ENCODE measurements around the gene ACSL1.
A peak's percentile ranks its signal among the peaks of the same experiment; 100 is the strongest.

The ACSL1 gene

DNA sequence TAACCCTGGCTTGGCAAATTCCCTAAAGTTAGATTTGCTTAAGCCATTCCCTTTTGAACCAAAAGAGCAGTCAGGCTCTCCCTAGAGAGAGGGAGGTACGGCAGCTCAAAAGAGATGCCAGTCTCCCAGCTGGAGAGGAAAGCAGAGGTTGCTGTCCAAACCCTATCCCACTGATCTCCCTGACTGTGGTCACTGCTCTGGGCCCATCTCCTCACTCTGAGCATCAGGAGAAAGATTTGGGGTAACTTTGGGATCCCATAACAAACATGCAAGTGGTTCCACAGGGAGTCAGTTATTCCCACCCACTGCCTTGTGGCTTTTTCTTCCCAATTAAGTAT, 17.1 kb downstream of the ACSL1 start:
- DNase-seq = no peak

DNA sequence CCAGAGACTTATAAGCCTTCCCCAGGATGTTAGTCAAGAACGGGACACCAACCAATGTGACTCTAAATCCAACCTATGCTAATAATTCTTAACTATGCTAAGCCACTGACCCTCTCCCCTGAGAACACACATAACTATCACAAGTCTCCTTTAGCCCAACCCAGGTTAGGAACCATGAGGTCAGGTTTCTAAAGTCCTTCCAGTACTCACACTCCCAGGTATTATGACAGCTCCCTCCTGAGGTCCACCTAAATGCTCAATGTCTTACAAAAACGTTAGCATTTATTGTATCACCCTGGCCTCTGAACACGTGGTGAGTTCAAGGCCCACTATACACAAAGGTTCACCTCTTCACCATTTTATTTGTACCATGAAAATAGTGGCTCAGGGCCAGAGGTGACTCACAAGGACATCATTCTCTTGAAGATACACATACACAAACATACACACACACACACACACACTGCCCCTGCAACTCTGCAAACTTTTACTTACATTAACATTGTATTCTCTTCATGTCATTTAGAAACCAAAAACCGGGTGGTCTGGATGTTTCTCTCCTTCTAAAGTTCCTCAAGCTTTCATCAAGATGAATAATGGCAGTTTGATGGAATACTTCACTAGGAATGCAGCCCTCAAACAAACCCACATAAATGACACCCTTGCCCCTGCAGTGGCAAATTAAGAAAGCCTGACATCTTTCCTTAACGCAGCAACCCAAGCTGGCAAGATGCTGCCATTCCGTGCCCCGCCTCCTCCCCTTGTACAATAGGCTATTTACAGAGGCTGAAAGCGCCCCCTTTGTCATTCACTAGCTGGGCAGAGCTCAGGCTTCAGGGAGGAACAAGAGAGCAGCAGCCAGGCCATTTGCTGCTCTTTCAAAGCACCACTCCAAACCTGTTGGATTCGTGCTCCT, 17.7 kb downstream of the ACSL1 start:
- DNase-seq = peak; percentile 75

DNA sequence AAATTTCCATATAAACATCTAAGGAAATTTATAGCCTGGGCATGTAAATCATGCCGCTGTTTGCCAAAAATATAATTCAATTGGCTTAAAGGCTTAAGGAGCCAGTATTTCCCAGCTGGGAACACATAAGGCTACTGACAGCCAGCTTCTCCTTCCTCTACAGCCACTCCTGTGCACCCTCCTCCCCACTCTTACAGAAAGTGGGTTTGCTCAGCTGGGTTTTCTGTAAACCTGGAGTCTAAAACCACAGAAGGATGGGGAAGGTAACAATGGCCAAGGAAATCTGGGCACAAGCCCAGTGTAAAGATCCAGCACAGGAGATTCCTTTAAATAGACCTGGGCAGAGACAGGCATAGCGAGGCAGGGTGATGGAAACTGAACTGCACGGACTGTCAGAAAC, 18.5 kb downstream of the ACSL1 start:
- DNase-seq = no peak

DNA sequence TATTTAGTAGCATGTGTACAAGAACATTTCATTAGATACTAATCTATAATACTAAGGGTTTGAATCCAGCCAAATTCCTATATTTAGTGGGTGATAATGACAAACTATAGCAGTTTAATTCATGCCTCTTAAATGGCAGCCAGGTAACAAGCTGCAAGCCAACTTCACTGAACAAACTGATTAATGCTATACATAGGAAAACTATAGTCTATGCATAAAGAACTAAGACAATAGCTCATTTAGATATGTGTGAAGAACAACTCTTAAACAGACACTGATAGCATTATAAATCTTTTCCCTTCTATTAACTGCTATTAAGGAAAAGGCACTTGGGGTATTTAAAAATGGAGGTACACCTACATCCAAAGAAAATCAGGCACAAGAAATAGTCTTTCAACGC, 19.1 kb downstream of the ACSL1 start:
- DNase-seq = no peak

DNA sequence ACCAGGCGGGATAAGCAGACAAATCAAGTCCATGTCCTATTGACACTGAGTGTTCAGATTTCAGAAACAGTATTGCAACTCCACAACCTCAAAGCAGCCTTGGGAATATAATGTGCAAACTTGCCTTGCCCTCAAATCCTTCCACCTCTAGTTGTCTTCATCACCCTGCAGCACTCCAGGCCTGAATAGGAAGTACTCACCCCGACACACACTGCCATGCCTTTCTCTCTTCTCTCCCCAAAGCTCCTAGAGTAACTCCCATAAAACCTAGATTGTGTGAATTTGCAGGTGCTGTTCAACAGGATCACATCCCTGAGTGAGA, 19.6 kb downstream of the ACSL1 start:
- no peak for DNase-seq

DNA sequence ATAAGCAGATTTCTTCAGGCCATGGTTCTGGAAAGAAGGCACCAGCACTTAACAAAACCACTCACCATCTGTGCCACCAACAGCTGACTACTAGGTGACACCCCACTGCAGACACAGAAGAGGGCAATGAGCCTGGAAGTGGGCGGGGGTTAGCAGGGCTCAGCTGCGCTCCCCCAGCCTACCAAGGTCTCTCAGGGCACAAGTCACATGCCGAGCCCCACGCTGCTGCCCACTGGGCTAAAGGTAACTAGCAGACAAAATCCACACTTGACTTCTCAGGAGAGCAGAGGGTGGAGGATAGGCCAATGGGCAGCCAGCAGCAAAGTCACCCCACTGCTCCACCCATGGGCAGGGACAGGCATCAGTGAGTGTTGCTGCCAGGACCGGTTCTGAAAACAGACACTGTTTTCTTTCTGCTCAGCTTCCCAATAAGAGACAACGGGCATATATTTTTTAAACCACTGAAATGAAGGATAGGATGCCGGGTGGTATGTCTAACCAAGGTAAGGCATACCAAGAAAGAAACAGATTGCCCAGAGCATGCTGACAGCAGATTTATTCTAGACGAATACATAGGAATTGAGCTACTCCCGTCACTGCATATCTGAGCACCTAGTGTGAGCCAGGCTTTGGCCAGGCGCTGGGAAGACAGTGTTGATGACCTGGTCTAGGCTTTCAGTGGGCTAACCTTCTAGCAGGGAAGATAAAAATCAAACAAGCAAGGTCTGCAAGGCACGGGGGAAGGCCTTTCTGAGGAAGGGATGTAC, 20.1 kb downstream of the ACSL1 start:
- peak; percentile 33 for DNase-seq

DNA sequence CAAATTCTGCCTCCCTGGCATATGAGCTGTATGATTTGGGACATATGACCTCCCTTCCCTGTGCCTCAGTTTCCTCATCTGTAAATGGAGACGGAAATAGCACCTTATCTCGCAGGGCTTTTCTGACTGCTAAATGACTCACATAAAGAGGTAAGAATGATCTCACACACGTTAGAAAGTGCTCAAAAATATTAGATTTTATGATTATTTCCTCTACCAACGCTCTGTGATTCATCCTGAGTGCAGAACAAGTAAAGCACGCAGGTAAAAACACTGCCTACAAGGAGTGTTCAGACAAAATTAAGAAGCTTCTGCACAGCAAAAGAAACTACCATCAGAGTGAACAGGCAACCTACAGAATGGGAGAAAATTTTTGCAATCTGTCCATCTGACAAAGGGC, 21.1 kb downstream of the ACSL1 start:
- DNase-seq = no peak

DNA sequence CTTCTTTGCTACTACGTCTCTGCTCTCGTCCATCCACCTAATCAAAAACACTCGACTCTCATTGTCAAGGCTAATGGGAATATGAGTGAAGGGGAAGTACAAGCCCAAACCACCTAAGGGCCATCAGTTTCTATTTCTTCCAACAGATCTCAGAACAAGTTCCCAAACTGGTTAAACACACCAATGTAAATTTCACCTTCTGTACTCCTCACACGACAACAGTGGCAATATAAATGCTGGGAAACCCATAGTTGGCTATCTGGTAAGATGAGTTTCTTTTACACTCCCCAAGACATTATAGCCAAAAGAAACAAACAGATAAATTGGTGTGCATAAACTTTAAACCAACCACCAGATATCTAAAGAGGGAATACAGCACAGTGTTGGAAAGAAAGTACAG, 21.9 kb downstream of the ACSL1 start:
- no peak for DNase-seq

DNA sequence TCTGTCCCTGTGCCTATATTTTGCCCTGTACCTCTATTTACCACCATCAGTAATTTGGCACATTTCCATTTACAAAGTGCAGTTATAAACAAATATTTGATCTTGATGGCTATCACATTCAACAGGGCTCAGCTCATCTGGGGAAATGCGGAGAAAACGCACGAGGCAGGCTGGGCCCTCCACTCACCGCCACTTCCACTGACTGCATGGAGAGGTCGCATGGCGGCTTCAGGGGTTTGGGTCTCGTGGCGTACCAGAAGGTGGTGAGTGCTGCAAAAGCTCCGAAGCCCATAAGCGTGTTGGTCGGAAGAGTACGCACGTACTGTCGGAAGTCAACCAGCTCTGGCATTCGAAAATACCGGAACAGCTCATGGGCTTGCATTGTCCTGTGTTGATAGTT, 22.6 kb downstream of the ACSL1 start:
- no peak for DNase-seq

DNA sequence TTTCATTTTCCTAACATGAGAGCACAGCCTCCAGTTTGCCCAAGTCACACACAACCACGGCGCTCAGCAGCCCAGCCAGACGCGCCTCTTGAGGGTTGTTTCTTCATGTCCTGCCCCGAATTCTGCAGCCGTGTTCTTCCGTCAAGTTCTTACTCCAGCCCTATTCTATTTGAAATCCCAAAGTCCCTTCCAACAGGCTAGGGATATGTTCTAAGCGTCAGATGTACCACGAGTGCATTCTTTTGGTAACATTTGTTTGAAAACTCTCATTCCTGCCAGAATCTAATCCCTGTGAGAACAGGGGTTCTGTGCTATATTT, 23.1 kb downstream of the ACSL1 start:
- DNase-seq = no peak

DNA sequence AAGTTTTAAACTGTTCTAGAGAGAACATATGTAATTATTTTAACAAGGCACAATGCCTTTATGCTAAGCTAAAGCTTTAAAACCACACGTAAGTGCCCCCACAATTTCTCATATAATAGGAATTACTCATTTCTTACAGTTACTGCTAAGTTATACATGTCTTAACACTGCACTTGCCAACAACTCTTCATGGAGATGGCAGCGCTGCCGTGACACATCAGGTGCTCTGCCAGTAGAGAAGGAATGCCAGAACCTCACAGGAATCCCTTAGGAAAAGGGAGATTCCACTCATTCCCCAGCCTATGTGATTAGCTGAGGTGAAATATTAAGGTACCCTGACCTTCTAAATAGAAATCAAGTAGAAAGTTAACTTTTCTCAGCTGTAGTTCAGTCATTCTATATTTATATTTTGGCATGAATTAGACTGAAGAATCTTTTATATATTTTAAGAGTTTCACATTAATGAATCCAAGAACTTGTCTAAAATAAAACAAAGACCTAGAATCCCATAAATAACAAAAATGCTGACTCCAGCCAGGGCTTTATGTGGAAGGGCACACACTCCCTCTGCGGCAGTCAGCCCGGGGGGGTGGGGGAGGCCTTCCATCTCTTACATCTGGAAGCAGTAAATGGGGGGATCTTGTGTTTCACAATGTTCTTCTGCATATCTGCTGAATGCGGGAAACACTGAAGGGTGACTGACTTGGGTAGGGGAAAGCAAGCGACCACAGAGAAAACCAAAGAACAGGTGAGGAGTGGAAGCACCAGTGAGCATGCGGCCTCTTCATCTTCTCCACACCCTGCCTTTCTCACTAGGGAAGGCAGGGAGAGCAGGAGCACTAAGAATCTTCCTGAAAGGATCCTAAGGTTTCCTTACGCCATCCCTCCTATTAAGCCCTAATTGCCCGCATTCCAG, 23.7 kb downstream of the ACSL1 start:
- DNase-seq = no peak

DNA sequence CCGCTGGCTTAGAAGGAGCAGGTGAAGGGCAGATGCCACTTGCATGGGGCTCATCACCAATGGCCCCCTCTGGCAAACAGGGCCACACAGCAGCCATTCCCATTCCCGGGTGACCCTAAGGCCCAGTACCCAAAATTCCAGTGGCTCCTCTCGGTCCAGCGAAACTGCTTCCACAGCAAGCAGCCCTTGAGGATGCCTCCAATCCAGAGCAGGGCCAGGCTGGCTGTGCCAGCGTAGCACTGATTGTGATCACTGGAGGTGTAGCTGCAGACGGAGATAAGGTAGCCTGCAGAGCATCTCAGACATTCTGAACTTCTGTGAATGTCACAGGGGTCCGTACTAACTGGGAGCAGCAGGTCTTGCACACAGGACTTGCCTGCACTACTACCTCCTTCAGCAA, 27.3 kb downstream of the ACSL1 start:
- DNase-seq = no peak

DNA sequence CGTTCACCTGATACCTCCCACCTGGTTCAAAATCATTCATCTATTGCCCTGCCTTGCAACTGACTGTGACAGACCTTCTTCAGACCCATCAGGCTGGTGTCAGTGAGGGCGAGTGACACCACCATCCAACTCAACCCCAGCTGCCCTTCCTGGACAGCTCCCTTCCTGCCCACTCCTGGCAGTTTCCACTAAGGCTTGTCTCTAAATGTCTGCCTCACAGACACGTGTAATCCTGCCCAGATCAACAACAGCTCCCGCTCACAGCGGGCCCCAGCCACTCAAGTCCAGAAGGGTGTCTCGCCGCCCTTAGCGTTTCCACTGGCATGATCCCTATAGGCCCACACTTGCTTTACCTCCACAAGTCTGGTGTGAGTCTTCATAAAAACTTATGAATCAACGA, 28.9 kb downstream of the ACSL1 start:
- DNase-seq = no peak

DNA sequence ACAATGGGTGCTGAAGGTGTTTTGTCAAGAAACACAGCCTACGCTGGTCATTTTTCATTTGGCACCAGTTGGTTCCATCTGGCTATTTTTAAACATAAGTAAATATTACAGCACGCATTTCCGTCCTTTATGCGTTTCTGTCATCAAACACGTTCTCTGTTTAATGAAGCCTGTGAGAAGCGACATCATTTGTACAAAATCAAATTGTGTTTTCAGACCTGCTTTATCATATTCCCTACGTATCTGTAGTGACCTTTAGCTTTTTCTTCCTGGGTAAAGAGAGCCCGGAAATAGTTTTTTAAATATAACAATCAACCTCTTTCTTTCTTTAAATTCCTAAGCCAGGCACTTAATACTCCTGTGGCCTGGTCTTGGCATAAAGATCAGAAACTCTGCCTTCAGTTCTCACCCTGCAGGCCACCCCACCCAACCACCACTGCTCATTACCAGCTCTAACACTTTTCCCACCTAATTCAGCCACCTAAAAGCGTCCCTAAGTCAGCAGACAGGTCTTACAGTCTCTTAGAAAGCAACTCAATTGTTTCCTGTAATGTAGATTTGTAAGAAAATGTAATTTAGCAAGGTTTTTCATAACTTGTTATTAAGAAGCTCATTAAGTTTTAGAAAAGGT, 30.4 kb downstream of the ACSL1 start:
- DNase-seq = no peak

DNA sequence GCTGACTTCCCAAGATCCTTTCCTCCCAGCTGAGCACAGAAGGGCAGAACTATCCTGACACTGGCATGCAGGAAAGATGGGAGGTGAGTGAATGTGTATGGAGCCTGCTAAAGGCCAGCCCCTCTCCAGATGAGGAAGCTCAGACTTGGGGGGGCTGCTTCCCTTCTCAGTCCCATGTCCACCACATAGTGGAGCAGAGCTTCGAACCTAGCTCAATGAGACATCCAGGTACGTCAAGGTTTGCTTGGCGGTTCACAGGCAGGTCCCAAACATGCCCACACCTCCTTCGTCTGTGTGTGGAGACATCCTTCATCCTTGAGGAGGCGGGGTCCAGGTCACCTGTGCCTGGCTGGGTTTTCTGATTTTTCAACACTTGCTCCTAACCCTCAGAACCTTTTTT, 31.3 kb downstream of the ACSL1 start:
- no peak for DNase-seq

DNA sequence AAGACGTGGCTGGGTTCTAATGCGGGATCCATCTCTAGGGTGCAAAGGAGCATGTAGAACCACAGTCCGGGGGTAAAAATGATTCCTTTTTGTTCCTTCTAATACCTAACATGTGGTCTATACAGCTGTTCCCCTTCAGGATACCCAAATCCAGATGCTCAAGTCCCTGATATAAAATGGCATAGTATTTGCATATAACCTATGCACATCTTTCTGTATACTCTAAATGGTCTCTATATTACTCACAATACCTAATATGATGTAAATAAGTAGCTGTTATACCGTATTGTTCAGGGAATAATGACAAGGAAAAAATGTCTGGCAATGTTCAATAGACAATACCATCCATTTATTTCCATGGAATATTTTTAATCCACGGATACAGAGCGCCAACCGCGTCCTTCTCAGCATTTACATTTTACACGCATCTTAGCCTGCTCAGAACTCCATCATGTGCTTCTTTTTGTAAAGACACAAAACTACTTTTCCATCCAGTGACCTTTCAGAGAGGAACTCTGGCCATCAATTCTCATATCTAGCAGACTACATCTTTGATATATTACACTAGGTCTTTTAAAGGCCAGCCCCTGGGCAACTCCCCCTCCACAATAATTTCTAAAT, 31.9 kb downstream of the ACSL1 start:
- no peak for DNase-seq

DNA sequence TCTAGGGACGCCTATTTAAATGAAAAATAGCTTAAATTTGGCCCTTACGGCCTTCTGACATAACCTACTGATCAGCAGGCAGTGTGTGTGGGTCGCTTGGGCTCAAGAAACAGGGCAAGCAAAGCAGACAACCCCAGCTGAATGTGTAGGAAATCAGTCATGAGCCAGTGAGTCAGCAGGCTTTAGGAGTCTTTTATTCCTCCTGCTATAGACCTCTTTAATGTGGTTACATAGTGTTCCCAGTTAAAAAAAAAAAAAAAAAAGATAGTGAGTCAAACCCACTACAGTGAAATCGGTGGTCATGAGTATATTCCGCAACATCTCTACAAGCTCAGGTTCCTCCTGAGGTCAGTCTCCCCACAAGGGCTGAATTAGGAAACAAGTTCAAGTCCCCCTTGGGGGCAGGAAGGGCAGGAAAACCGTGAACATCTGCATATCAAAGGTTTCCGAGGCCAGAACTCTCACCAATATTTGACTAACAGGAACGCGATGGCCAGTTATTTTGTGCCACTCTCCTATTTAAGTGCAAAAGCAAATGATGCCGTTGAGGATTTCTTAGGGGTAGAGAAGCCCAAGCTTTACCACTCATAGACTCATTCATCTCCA, 32.7 kb downstream of the ACSL1 start:
- no peak for DNase-seq

DNA sequence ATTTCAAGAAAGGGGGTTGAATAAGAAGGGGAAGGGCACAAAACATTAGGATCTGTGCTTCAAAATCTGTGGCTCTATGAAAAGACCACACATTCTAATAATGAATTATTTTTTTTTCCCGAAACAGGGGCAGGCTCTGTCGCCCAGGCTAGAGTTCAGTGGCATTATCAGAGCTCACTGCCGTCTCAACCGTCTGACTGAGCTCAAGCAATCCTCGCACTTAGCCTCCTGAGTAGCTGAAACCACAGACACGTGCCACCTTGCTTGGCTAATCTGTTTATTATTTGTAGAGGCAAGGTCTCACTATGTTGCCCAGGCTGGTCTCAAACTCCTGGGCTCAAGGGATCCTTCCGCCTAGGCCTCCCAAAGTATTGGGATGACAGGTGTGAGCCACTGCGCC, 33.4 kb downstream of the ACSL1 start:
- no peak for DNase-seq

DNA sequence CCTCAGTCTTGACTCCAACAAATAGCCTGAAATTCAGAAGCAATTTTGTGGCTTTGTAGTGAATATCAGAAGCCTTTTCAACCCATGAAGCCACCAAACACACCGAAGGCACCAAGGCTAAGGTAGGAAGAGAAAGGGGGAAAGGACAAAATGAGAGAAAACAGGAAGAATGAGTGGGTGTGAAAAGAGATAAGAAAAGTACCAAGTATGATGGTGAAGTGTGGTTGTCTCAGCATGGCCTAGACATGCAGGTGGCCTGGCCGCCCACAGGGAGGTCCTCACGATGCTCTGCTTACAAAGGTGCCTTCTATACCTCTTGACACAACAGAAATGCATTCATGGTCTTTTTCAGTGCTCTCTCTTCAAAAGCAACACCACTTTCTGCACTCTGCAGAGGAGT, 34.9 kb downstream of the ACSL1 start:
- DNase-seq = no peak

DNA sequence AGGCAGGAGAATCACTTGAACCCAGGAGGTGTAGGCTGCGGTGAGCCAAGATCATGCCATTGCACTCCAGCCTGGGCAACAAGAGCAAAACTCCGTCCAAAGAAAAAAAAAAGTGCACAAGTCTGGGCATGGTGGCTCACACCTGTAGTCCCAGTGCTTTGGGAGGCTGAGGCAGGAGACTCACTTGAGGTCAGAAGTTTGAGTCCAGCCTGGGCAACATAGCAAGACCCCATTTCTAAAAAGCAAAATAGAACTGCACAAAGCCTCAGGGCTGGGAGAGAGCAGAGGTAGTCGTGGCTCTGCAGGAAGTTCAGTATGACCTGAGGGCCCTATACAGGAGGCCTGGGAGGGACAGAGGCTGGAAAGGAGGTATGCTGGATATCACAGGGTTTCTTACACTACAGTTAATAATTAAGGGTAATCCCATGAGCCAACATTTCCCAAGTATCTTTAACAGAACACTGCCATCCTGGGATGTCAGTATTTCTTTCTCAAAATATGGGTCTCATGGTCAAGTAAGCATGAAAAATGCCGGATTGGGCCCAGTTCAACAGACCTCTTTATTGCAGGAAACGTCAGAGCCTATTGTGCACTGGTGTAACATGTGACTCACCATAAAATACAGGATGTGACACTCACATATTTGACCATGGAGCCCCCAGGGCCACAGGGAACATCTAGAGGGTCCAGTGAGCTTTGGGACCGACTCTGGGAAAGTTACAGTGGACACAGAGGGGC, 37.8 kb downstream of the ACSL1 start:
- DNase-seq = no peak

DNA sequence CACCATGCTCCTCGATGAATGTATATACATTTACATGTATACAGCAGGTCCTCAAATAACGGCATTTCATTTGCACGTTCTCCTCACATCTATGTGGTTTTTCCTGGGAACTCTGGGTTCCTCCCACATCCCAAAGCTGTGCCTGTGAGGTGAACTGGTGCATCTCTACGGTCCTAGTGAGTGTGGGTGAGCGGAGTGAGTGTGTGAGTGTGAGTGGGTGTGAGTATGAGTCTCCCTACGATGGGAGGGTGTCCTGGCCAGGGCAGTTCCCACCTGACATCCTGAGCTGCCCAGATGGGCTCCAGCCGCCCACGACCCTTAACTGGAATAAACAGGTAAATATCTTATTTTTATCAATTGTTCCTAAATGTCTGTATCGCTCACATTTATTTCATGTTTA, 40.0 kb downstream of the ACSL1 start:
- DNase-seq = no peak
